IMR-90 (cell line): ENCODE results near the gene AGBL3. TPM values are rescaled to one million over a fixed set of nuclear protein-coding genes. Genes with fewer than 3 reads are reported as not detected.

Experiments
- ATAC-seq: fragments of 200-7000 bp; cut with Tn5 transposase; 2 replicates; pipeline ENCODE4 v1.9.1; 2020; ENCODE audit warnings: low read depth, mild to moderate bottlenecking, moderate library complexity
- BruUV-seq: library from RNA; stranded (reverse); fragments of 400-500 nt; replicated peaks from 2 replicates; lab custom pipeline; 2021; lab: Mats Ljungman, UMichigan
- CTCF ChIA-PET: fragments of 300-600 bp; formaldehyde crosslinking; extraction: SDS; loops from one replicate; lab custom pipeline; 2021; ENCODE audit warnings: antibody characterized with exemption; lab: Yijun Ruan, JAX
- POLR2A ChIA-PET: fragments of 300-600 bp; sonication (Branson Sonifier 250); formaldehyde crosslinking; loops from one replicate; lab custom pipeline; 2022; ENCODE audit warnings: antibody characterized with exemption; ENCODE audit not compliant: unreplicated experiment; lab: Charles Lee
- DNase-seq: peaks from one replicate; pipeline ENCODE4 v3.0.0; 2013
- H2AFZ ChIP-seq: replicated peaks from 2 replicates; pipeline ENCODE3; 2013; ENCODE audit warnings: low read length, mild to moderate bottlenecking; ENCODE audit not compliant: poor library complexity
- H2AK5ac ChIP-seq: 2 replicates; pipeline ENCODE4 v1.6.1; 2013; ENCODE audit warnings: low read depth, low read length, inconsistent platforms
- H2AK9ac ChIP-seq: replicated peaks from 2 replicates; pipeline ENCODE3; 2013; ENCODE audit warnings: mild to moderate bottlenecking, low read depth, low read length, moderate library complexity; ENCODE audit not compliant: poor library complexity
- H2BK120ac ChIP-seq: 2 replicates; pipeline ENCODE4 v1.6.1; 2013; ENCODE audit warnings: low read depth, low read length, inconsistent platforms
- H2BK15ac ChIP-seq: 3 replicates; pipeline ENCODE4 v1.6.1; 2013; ENCODE audit warnings: low read depth, low read length, inconsistent platforms
- H2BK20ac ChIP-seq: 2 replicates; pipeline ENCODE4 v1.6.1; 2013; ENCODE audit warnings: low read depth, mild to moderate bottlenecking, inconsistent platforms, low read length, moderate library complexity
- H2BK5ac ChIP-seq: 2 replicates; pipeline ENCODE4 v1.6.1; 2013; ENCODE audit warnings: mild to moderate bottlenecking, low read depth, low read length, inconsistent platforms; ENCODE audit not compliant: poor library complexity, severe bottlenecking
- H3K14ac ChIP-seq: replicated peaks from 2 replicates; pipeline ENCODE4 v1.6.1; 2013; ENCODE audit warnings: low read depth, low read length, inconsistent platforms
- H3K18ac ChIP-seq: 2 replicates; pipeline ENCODE4 v1.6.1; 2013; ENCODE audit warnings: low read depth, low read length, control low read depth
- H3K23ac ChIP-seq: 2 replicates; pipeline ENCODE4 v1.6.1; 2013; ENCODE audit warnings: low read depth, low read length, inconsistent platforms
- H3K27ac ChIP-seq: 2 replicates; pipeline ENCODE4 v1.5.1; 2013; ENCODE audit warnings: mild to moderate bottlenecking, control low read depth, low read length; ENCODE audit not compliant: insufficient read depth
- H3K27me3 ChIP-seq: 2 replicates; pipeline ENCODE4 v1.6.1; 2013; ENCODE audit warnings: low read length; ENCODE audit not compliant: control insufficient read depth, insufficient read depth
- H3K36me3 ChIP-seq: 2 replicates; pipeline ENCODE4 v1.6.1; 2013; ENCODE audit warnings: low read length, mixed read lengths; ENCODE audit not compliant: control insufficient read depth, insufficient read depth
- H3K4ac ChIP-seq: 2 replicates; pipeline ENCODE4 v1.6.1; 2013; ENCODE audit warnings: low read depth, low read length, inconsistent platforms
- H3K4me1 ChIP-seq: 2 replicates; pipeline ENCODE4 v1.6.1; 2013; ENCODE audit warnings: low read length, mixed read lengths; ENCODE audit not compliant: control insufficient read depth, insufficient read depth
- H3K4me2 ChIP-seq: 2 replicates; pipeline ENCODE4 v1.6.1; 2013; ENCODE audit warnings: low read depth, mild to moderate bottlenecking, control low read depth, low read length, moderate library complexity
- H3K4me3 ChIP-seq: 2 replicates; pipeline ENCODE4 v1.5.1; 2013; ENCODE audit warnings: low read depth, mild to moderate bottlenecking, control low read depth, low read length, moderate library complexity; ENCODE audit not compliant: insufficient read depth
- H3K56ac ChIP-seq: 2 replicates; pipeline ENCODE4 v1.6.1; 2013; ENCODE audit warnings: low read length, inconsistent platforms; ENCODE audit not compliant: insufficient read depth; ENCODE audit errors: extremely low read depth
- H3K79me1 ChIP-seq, 2 experiments: 2 replicates each; pipeline ENCODE4 v1.6.1; 2013; ENCODE audit warnings: low read length in 2 of 2, inconsistent platforms in 1 of 2, low read depth in 1 of 2
- H3K9ac ChIP-seq: 2 replicates; pipeline ENCODE4 v1.6.1; 2013; ENCODE audit warnings: low read depth, low read length, control low read depth
- H3K9me1 ChIP-seq: 2 replicates; pipeline ENCODE4 v1.6.1; 2013; ENCODE audit warnings: low read length, inconsistent platforms; ENCODE audit not compliant: insufficient read depth
- H3K9me3 ChIP-seq: 2 replicates; pipeline ENCODE4 v1.6.1; 2013; ENCODE audit warnings: low read length; ENCODE audit not compliant: control insufficient read depth, insufficient read depth
- H4K20me1 ChIP-seq: 2 replicates; pipeline ENCODE4 v1.6.1; 2013; ENCODE audit warnings: low read length, inconsistent platforms; ENCODE audit not compliant: insufficient read depth
- H4K5ac ChIP-seq: 2 replicates; pipeline ENCODE4 v1.6.1; 2013; ENCODE audit warnings: mild to moderate bottlenecking, low read depth, low read length, control low read depth
- H4K8ac ChIP-seq, 2 experiments: 2 replicates each; pipeline ENCODE4 v1.6.1; 2013; ENCODE audit warnings: low read depth in 2 of 2, low read length in 2 of 2, control low read depth in 1 of 2, inconsistent platforms in 1 of 2
- H4K91ac ChIP-seq: 2 replicates; pipeline ENCODE4 v1.6.1; 2013; ENCODE audit warnings: low read depth, low read length, inconsistent platforms; ENCODE audit not compliant: insufficient read depth
- BHLHE40 ChIP-seq: fragments of 150-350 bp; IDR thresholded peaks from 2 replicates; pipeline ENCODE4 v1.6.1; 2016; ENCODE audit warnings: mild to moderate bottlenecking, low read depth, low read length
- CEBPB ChIP-seq: IDR thresholded peaks from 2 replicates; pipeline ENCODE4 v1.6.1; 2012; ENCODE audit warnings: low read depth, low read length, improper control_type of control experiment
- CHD1 ChIP-seq: IDR thresholded peaks from 2 replicates; pipeline ENCODE4 v1.6.1; 2012; ENCODE audit warnings: low read depth, low read length, improper control_type of control experiment
- ELK1 ChIP-seq: fragments of 150-350 bp; IDR thresholded peaks from 2 replicates; pipeline ENCODE4 v1.6.1; 2016; ENCODE audit warnings: low read depth, mild to moderate bottlenecking, low read length, moderate library complexity, borderline replicate concordance
- FOS ChIP-seq: fragments of 150-350 bp; IDR thresholded peaks from 2 replicates; pipeline ENCODE4 v1.6.1; 2016; ENCODE audit warnings: low read depth, low read length
- MAFK ChIP-seq: IDR thresholded peaks from 2 replicates; pipeline ENCODE4 v1.6.1; 2012; ENCODE audit warnings: low read depth, low read length, improper control_type of control experiment
- MAZ ChIP-seq: IDR thresholded peaks from 2 replicates; pipeline ENCODE4 v1.6.1; 2012; ENCODE audit warnings: low read depth, mild to moderate bottlenecking, low read length, improper control_type of control experiment, moderate library complexity, borderline replicate concordance
- MXI1 ChIP-seq: IDR thresholded peaks from 2 replicates; pipeline ENCODE4 v1.6.1; 2012; ENCODE audit warnings: low read depth, mild to moderate bottlenecking, low read length, moderate library complexity, borderline replicate concordance
- NFE2L2 ChIP-seq: fragments of 150-350 bp; IDR thresholded peaks from 2 replicates; pipeline ENCODE4 v1.6.1; 2016; ENCODE audit warnings: low read depth, mild to moderate bottlenecking, low read length
- POLR2A ChIP-seq: IDR thresholded peaks from 2 replicates; pipeline ENCODE4 v1.6.1; 2012; ENCODE audit warnings: mild to moderate bottlenecking, low read depth, low read length
- RAD21 ChIP-seq: IDR thresholded peaks from 2 replicates; pipeline ENCODE4 v1.6.1; 2012; ENCODE audit warnings: low read length, improper control_type of control experiment
- RCOR1 ChIP-seq: IDR thresholded peaks from 2 replicates; pipeline ENCODE4 v1.6.1; 2012; ENCODE audit warnings: mild to moderate bottlenecking, low read length, improper control_type of control experiment; ENCODE audit not compliant: insufficient replicate concordance
- RFX5 ChIP-seq: IDR thresholded peaks from 2 replicates; pipeline ENCODE4 v1.8.0; 2012; ENCODE audit warnings: low read depth, mild to moderate bottlenecking, low read length, moderate library complexity
- SMC3 ChIP-seq: fragments of 150-350 bp; IDR thresholded peaks from 2 replicates; pipeline ENCODE4 v1.6.1; 2016; ENCODE audit warnings: low read depth, mild to moderate bottlenecking, antibody characterized with exemption, low read length, moderate library complexity
- USF2 ChIP-seq: fragments of 150-350 bp; IDR thresholded peaks from 2 replicates; pipeline ENCODE4 v1.6.1; 2017; ENCODE audit warnings: mild to moderate bottlenecking, antibody characterized with exemption, low read length, low read depth
- WGBS, 2 experiments: methylation state at CpG; one replicate each; pipeline versions ENCODE4 v1.1.5 to v1.1.7; 2013; ENCODE audit warnings: missing lambda C conversion rate in 2 of 2; ENCODE audit not compliant: insufficient read length in 1 of 2; ENCODE audit errors: extremely low coverage in 2 of 2; 5-methylcytosine and 5-hydroxymethylcytosine counted together
- dilution Hi-C: fragments of 300-500 bp; cut with HindIII; formaldehyde crosslinking; loops from one replicate; pipeline ENCODE4 v1.14.3; 2018; ENCODE audit warnings: low sequenced_read_pairs; ENCODE audit not compliant: unreplicated experiment
- in situ Hi-C: fragments of 300-500 bp; cut with MboI; formaldehyde crosslinking; loops from 3 replicates; pipeline ENCODE4 v1.14.3; 2019; ENCODE audit warnings: low sequenced_read_pairs, inconsistent platforms, mixed read lengths
- intact Hi-C: fragments of 100-400 bp; cut with micrococcal nuclease; formaldehyde crosslinking; loops from 2 replicates; pipeline ENCODE4 v1.10.0; 2022
- polyA plus RNA-seq, 3 experiments: library from polyadenylated mRNA; depleted of rRNA; stranded (reverse); fragments of >200 nt; gene quantifications; 2 replicates each; pipeline ENCODE4 v1.2.3, GENCODE V29; 2012; ENCODE audit warnings: low replicate concordance in 1 of 3
- total RNA-seq: library from RNA; depleted of rRNA; stranded (reverse); fragments of >200 nt; gene quantifications from 2 replicates; pipeline ENCODE4 v1.2.3, GENCODE V29; 2012
- TF ChIP-seq, protein P1 (sequence below): conservative IDR thresholded peaks from 2 replicates; pipeline ENCODE4 v1.5.1; 2012; ENCODE audit warnings: mild to moderate bottlenecking, low read depth, low read length, improper control_type of control experiment

The AGBL3 gene
- total and polyA plus RNA-seq, 2 of the 4 experiments (the other 2 are of a cell fraction) = 0.18 to 0.65 TPM

GRCh38 chr7:135091717-135092116 is 105.4 kb downstream of the AGBL3 start:
- H3K4me2 ChIP-seq = no peak overlapping the region
- no peaks in the 10 kb centered on the region; the same call in none of the 2 replicates for H3K27me3 ChIP-seq
- H2BK120ac ChIP-seq = no peak overlapping the region
- H3K14ac ChIP-seq = no peak overlapping the region
- H3K9ac ChIP-seq = no peak overlapping the region
- no peak for ATAC-seq
- no peak overlapping the region for H4K5ac ChIP-seq
- no peak overlapping the region for H3K23ac ChIP-seq
- dilution Hi-C loops (no loop called here), intact Hi-C loops (no loop called here), in situ Hi-C loops (no loop called here)
- H4K8ac ChIP-seq = no peak overlapping the region
- no peak overlapping the region for H4K91ac ChIP-seq
- ChIA-PET POLR2A (no interaction called here), CTCF (no interaction called here)
- no peaks in the 10 kb centered on the region for H3K4me1 ChIP-seq
- H3K18ac ChIP-seq = no peak overlapping the region
- no peaks in the 10 kb centered on the region for H4K20me1 ChIP-seq
- H2AK9ac ChIP-seq = no peak overlapping the region
- H3K79me1 ChIP-seq = no peaks in the 10 kb centered on the region
- no CpG with 5 or more reads among the region's 1 CpG for WGBS, 2 experiments
- H2AFZ ChIP-seq = no peak overlapping the region
- H3K9me1 ChIP-seq = no peaks in the 10 kb centered on the region
- no peaks in the 10 kb centered on the region for H3K9me3 ChIP-seq
- no peaks in the 10 kb centered on the region for H3K36me3 ChIP-seq
- H3K56ac ChIP-seq = no peak overlapping the region
- no peak overlapping the region for H3K4ac ChIP-seq
- H2BK15ac ChIP-seq = no peak overlapping the region
- DNase-seq = no peak
- TF ChIP-seq RFX5 (no peak), USF2 (no peak), FOS (no peak), RCOR1 (no peak), BHLHE40 (no peak), CHD1 (no peak), ELK1 (no peak), CEBPB (no peak), NFE2L2 (no peak), RAD21 (no peak), MXI1 (no peak), POLR2A (no peak), SMC3 (no peak), MAFK (no peak), MAZ (no peak)
- TF ChIP-seq, protein P1, sequence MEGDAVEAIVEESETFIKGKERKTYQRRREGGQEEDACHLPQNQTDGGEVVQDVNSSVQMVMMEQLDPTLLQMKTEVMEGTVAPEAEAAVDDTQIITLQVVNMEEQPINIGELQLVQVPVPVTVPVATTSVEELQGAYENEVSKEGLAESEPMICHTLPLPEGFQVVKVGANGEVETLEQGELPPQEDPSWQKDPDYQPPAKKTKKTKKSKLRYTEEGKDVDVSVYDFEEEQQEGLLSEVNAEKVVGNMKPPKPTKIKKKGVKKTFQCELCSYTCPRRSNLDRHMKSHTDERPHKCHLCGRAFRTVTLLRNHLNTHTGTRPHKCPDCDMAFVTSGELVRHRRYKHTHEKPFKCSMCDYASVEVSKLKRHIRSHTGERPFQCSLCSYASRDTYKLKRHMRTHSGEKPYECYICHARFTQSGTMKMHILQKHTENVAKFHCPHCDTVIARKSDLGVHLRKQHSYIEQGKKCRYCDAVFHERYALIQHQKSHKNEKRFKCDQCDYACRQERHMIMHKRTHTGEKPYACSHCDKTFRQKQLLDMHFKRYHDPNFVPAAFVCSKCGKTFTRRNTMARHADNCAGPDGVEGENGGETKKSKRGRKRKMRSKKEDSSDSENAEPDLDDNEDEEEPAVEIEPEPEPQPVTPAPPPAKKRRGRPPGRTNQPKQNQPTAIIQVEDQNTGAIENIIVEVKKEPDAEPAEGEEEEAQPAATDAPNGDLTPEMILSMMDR = no peak
- H2BK20ac ChIP-seq = no peak overlapping the region
- no peak overlapping the region for H2AK5ac ChIP-seq
- no peak overlapping the region for H2BK5ac ChIP-seq
- H3K4me3 ChIP-seq = no peak overlapping the region
- H3K27ac ChIP-seq = no peak overlapping the region
- no TSS peak for BruUV-seq
